ENCODE data around the gene KCNC3. TPM values are rescaled to one million over a fixed set of nuclear protein-coding genes. Genes with fewer than 3 reads are reported as not detected.

Gene KCNC3
- total RNA-seq, 1 experiment from 2014 or later, result 5.3 TPM

- no peak for TF ChIP-seq CTCF (IDR thresholded peaks at IDR 0.05; ENCODE audit: unreplicated experiment)
- Mint-ChIP-seq H3K4me3 (ENCODE audit: low read depth, unreplicated experiment) (no peak overlapping the region), H3K4me1 (ENCODE audit: low read depth, unreplicated experiment) (no peaks in the 10 kb centered on the region), H3K27me3 (ENCODE audit: unreplicated experiment) (no peaks in the 10 kb centered on the region), H3K27ac (ENCODE audit: unreplicated experiment) (no peak overlapping the region), H3K9me3 (ENCODE audit: low read depth, unreplicated experiment) (peaks cover 9% of the 10 kb centered on the region), H3K36me3 (ENCODE audit: insufficient read depth, unreplicated experiment) (peaks cover 59% of the 10 kb centered on the region)
- BruUV-seq (replicated peaks), result no TSS peak
- no peak for DNase-seq
- CTCF ChIA-PET, result no interaction called here
- intact Hi-C loops (cut with micrococcal nuclease; ENCODE audit: unreplicated experiment), result no loop called here
Observed at GRCh38 chr19:50281491-50281890, 47.7 kb downstream of the KCNC3 start.

DNA sequence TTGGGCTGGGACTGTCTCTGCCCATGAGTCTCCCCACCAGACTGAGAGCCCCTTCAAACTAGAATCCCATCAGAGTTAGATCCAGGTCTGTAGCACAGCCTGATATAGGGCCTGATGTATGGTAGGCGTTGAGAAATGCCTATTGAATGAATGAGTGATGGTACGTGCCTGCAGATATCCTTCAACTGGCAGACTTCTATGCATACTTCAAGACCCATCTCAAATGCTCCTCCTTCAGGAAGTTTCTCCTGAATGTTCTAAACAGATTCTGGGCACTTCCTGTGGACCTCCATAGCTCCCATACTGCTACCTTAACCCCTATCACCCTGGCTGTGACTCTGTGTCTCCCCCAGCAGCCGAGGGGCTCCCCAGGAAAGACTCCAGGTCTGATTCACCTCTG, 48.2 kb downstream of the KCNC3 start:
- no peak overlapping the region for H3K4me3 Mint-ChIP-seq (ENCODE audit: low read depth, unreplicated experiment)
- TF ChIP-seq CTCF (IDR thresholded peaks at IDR 0.05; ENCODE audit: unreplicated experiment), result no peak
- BruUV-seq (replicated peaks), result no TSS peak
- intact Hi-C loops (cut with micrococcal nuclease; ENCODE audit: unreplicated experiment), result no loop called here
- H3K9me3 Mint-ChIP-seq (ENCODE audit: low read depth, unreplicated experiment), result peaks cover 9% of the 10 kb centered on the region
- DNase-seq, result no peak
- CTCF ChIA-PET, result no interaction called here
- peaks cover 54% of the 10 kb centered on the region for H3K36me3 Mint-ChIP-seq (ENCODE audit: insufficient read depth, unreplicated experiment)
- H3K27ac Mint-ChIP-seq (ENCODE audit: unreplicated experiment), result no peak overlapping the region
- no peaks in the 10 kb centered on the region for H3K27me3 Mint-ChIP-seq (ENCODE audit: unreplicated experiment)
- no peaks in the 10 kb centered on the region for H3K4me1 Mint-ChIP-seq (ENCODE audit: low read depth, unreplicated experiment)

GRCh38 chr19:50280074-50280473, 49.1 kb downstream of the KCNC3 start:
- CTCF ChIA-PET, result no interaction called here
- no peak for TF ChIP-seq CTCF (IDR thresholded peaks at IDR 0.05; ENCODE audit: unreplicated experiment)

GRCh38 chr19:50277966-50278580, 51.1 kb downstream of the KCNC3 start:
- no TSS peak for BruUV-seq (replicated peaks)
- Mint-ChIP-seq H3K36me3 (ENCODE audit: insufficient read depth, unreplicated experiment) (peaks cover 52% of the 10 kb centered on the region), H3K4me3 (ENCODE audit: low read depth, unreplicated experiment) (no peak overlapping the region), H3K27me3 (ENCODE audit: unreplicated experiment) (no peaks in the 10 kb centered on the region), H3K9me3 (ENCODE audit: low read depth, unreplicated experiment) (no peaks in the 10 kb centered on the region), H3K27ac (ENCODE audit: unreplicated experiment) (no peak overlapping the region), H3K4me1 (ENCODE audit: low read depth, unreplicated experiment) (no peaks in the 10 kb centered on the region)
- no peak for DNase-seq
- intact Hi-C loops (cut with micrococcal nuclease; ENCODE audit: unreplicated experiment), result no loop called here
- no peak for TF ChIP-seq CTCF (IDR thresholded peaks at IDR 0.05; ENCODE audit: unreplicated experiment)
- CTCF ChIA-PET, result interaction anchor here (0.6 kb wide), 1 partner anchor 63 kb away, joined by 4 read pairs; no protein-coding TSS in a partner anchor

More at GRCh38 chr19:50280074-50280473, 49.1 kb downstream of the KCNC3 start:
- Mint-ChIP-seq H3K4me3 (ENCODE audit: low read depth, unreplicated experiment) (no peak overlapping the region), H3K9me3 (ENCODE audit: low read depth, unreplicated experiment) (peaks cover 4% of the 10 kb centered on the region), H3K27me3 (ENCODE audit: unreplicated experiment) (no peaks in the 10 kb centered on the region), H3K4me1 (ENCODE audit: low read depth, unreplicated experiment) (no peaks in the 10 kb centered on the region), H3K27ac (ENCODE audit: unreplicated experiment) (no peak overlapping the region), H3K36me3 (ENCODE audit: insufficient read depth, unreplicated experiment) (peaks cover 52% of the 10 kb centered on the region)
- BruUV-seq (replicated peaks), result no TSS peak
- DNase-seq, result no peak
- intact Hi-C loops (cut with micrococcal nuclease; ENCODE audit: unreplicated experiment), result no loop called here
